Measurements from ENCODE around the gene FBXL19.
"Not testable (repeated sequence)": the region's sequence is repeated elsewhere in the genome, so short reads cannot be mapped to it uniquely, and the experiment has no call there.

Gene FBXL19

GRCh38 chr16:30922960-30923535, 324 bp upstream of the FBXL19 start:
- peak; percentile 97 for DNase-seq

GRCh38 chr16:30924076-30924912, 922 bp downstream of the FBXL19 start:
- DNase-seq = no peak

GRCh38 chr16:30924913-30925631, 1.7 kb downstream of the FBXL19 start:
- no peak for DNase-seq

GRCh38 chr16:30925632-30925987, 2.2 kb downstream of the FBXL19 start:
- no peak for DNase-seq

GRCh38 chr16:30925995-30926811, 2.8 kb downstream of the FBXL19 start:
- DNase-seq = no peak

GRCh38 chr16:30926937-30927788, 3.8 kb downstream of the FBXL19 start:
- no peak for DNase-seq

- peak; percentile 94 for DNase-seq
Observed at GRCh38 chr16:30927789-30928378, 4.5 kb downstream of the FBXL19 start.

- DNase-seq = peak in 1 of 2 experiments; percentile 42
Observed at GRCh38 chr16:30928390-30928789, 5.0 kb downstream of the FBXL19 start.

- DNase-seq = no peak
Observed at GRCh38 chr16:30929167-30929566, 5.8 kb downstream of the FBXL19 start.

GRCh38 chr16:30930160-30930571, 6.8 kb downstream of the FBXL19 start:
- DNase-seq = no peak

GRCh38 chr16:30931068-30931650, 7.8 kb downstream of the FBXL19 start:
- no peak for DNase-seq

- DNase-seq = peak in 1 of 2 experiments; percentile 7
Observed at GRCh38 chr16:30934827-30935557, 11.6 kb downstream of the FBXL19 start.

GRCh38 chr16:30937692-30938091, 14.3 kb downstream of the FBXL19 start:
- no peak for DNase-seq

GRCh38 chr16:30939571-30939970, 16.2 kb downstream of the FBXL19 start:
- not testable (repeated sequence) for DNase-seq

- DNase-seq = peak; percentile 52 to 53
Observed at GRCh38 chr16:30941600-30942425, 18.4 kb downstream of the FBXL19 start.

- DNase-seq = no peak
Observed at GRCh38 chr16:30942426-30942806, 19.0 kb downstream of the FBXL19 start.

GRCh38 chr16:30944352-30944751, 21.0 kb downstream of the FBXL19 start:
- DNase-seq = no peak

- DNase-seq = no peak
Observed at GRCh38 chr16:30946671-30947540, 23.5 kb downstream of the FBXL19 start.

GRCh38 chr16:30947541-30947858, 24.1 kb downstream of the FBXL19 start:
- DNase-seq = no peak

Measured in NCI-H2081 (cell line).